WTC11 (cell line): ENCODE measurements around the gene REEP6. TPM values are rescaled to one million over a fixed set of nuclear protein-coding genes. Genes with fewer than 3 reads are reported as not detected.

Source experiments
- ATAC-seq: fragments of 200-7000 bp; cut with Tn5 transposase; 2 replicates; pipeline ENCODE4 v1.10.0; 2021; ENCODE audit warnings: mild to moderate bottlenecking, moderate library complexity
- CTCF ChIA-PET: fragments of 300-600 bp; sonication (Branson Sonifier 250); formaldehyde crosslinking; loops from one replicate; lab custom pipeline; 2021; ENCODE audit warnings: antibody characterized with exemption; lab: Charles Lee
- POLR2A ChIA-PET: fragments of 350-600 bp; sonication (Branson Sonifier 250); formaldehyde crosslinking; loops from one replicate; lab custom pipeline; 2021; ENCODE audit warnings: antibody characterized with exemption; lab: Charles Lee
- DNase-seq: peaks from one replicate; pipeline ENCODE4 v3.0.0; 2021; ENCODE audit warnings: low spot score
- H3K27ac Mint-ChIP-seq: 2 replicates; pipeline ENCODE4 v1.8.0; 2021; ENCODE audit warnings: mixed read lengths
- H3K27me3 Mint-ChIP-seq: 2 replicates; pipeline ENCODE4 v1.8.0; 2021; ENCODE audit warnings: low read depth, mild to moderate bottlenecking, moderate library complexity, mixed read lengths
- H3K36me3 Mint-ChIP-seq: 2 replicates; pipeline ENCODE4 v1.8.0; 2021; ENCODE audit warnings: mixed read lengths
- H3K4me1 Mint-ChIP-seq: 2 replicates; pipeline ENCODE4 v1.8.0; 2022; ENCODE audit warnings: mixed read lengths
- H3K4me3 Mint-ChIP-seq: 2 replicates; pipeline ENCODE4 v1.8.0; 2021; ENCODE audit warnings: mild to moderate bottlenecking, moderate library complexity, mixed read lengths
- H3K9me3 Mint-ChIP-seq: 2 replicates; pipeline ENCODE4 v1.8.0; 2021; ENCODE audit warnings: mixed read lengths
- ARID4B ChIP-seq: sonication (generic); formaldehyde crosslinking; IDR thresholded peaks from 2 replicates; pipeline ENCODE4 v1.8.0; 2023; ENCODE audit warnings: missing genetic modification reagents, mild to moderate bottlenecking, borderline replicate concordance
- CREM ChIP-seq: sonication (generic); formaldehyde crosslinking; IDR thresholded peaks from 2 replicates; pipeline ENCODE4 v1.8.1; 2022; ENCODE audit warnings: mild to moderate bottlenecking, missing genetic modification reagents, moderate library complexity
- E2F1 ChIP-seq: sonication (generic); formaldehyde crosslinking; IDR thresholded peaks from 2 replicates; pipeline ENCODE4 v1.8.0; 2022; ENCODE audit warnings: mild to moderate bottlenecking, missing genetic modification reagents
- E2F5 ChIP-seq: sonication (generic); formaldehyde crosslinking; IDR thresholded peaks from 2 replicates; pipeline ENCODE4 v1.8.1; 2022; ENCODE audit warnings: mild to moderate bottlenecking, moderate library complexity, missing genetic modification reagents
- HMGA2 ChIP-seq: fragments of 250-450 bp; sonication (Bioruptor Pico); IDR thresholded peaks from 2 replicates; pipeline ENCODE4 v1.4.0; 2021; ENCODE audit warnings: mild to moderate bottlenecking, moderate library complexity
- IRF1 ChIP-seq: sonication (generic); formaldehyde crosslinking; IDR thresholded peaks from 2 replicates; pipeline ENCODE4 v1.8.0; 2023; ENCODE audit warnings: missing genetic modification reagents
- JUN ChIP-seq: sonication (generic); formaldehyde crosslinking; IDR thresholded peaks from 2 replicates; pipeline ENCODE4 v1.8.0; 2023; ENCODE audit warnings: mild to moderate bottlenecking, missing genetic modification reagents
- MLX ChIP-seq: sonication (generic); formaldehyde crosslinking; IDR thresholded peaks from 2 replicates; pipeline ENCODE4 v1.8.1; 2023; ENCODE audit warnings: mild to moderate bottlenecking, missing genetic modification reagents, moderate library complexity
- MYBL2 ChIP-seq: sonication (generic); formaldehyde crosslinking; IDR thresholded peaks from 2 replicates; pipeline ENCODE4 v1.8.1; 2023; ENCODE audit warnings: mild to moderate bottlenecking, moderate library complexity, missing genetic modification reagents
- NFYB ChIP-seq: sonication (generic); formaldehyde crosslinking; conservative IDR thresholded peaks from 2 replicates; pipeline ENCODE4 v1.8.0; 2022; ENCODE audit warnings: low read depth, missing genetic modification reagents
- NR1H2 ChIP-seq: sonication (generic); formaldehyde crosslinking; IDR thresholded peaks from 2 replicates; pipeline ENCODE4 v1.9.0; 2021; ENCODE audit warnings: mild to moderate bottlenecking, moderate library complexity, missing genetic modification reagents
- NR2C2 ChIP-seq: sonication (generic); formaldehyde crosslinking; IDR thresholded peaks from 2 replicates; pipeline ENCODE4 v1.8.0; 2022; ENCODE audit warnings: mild to moderate bottlenecking, missing genetic modification reagents
- OVOL2 ChIP-seq: fragments of 250-450 bp; sonication (Bioruptor Pico); IDR thresholded peaks from 2 replicates; pipeline ENCODE4 v1.9.0; 2021; ENCODE audit warnings: mild to moderate bottlenecking, borderline replicate concordance
- RORB ChIP-seq: fragments of 250-450 bp; sonication (Bioruptor Pico); IDR thresholded peaks from 2 replicates; pipeline ENCODE4 v1.9.0; 2021; ENCODE audit warnings: mild to moderate bottlenecking
- SMAD3 ChIP-seq: sonication (generic); formaldehyde crosslinking; IDR thresholded peaks from 2 replicates; pipeline ENCODE4 v1.8.0; 2022; ENCODE audit warnings: missing genetic modification reagents, mild to moderate bottlenecking, borderline replicate concordance
- SP1 ChIP-seq: sonication (generic); formaldehyde crosslinking; conservative IDR thresholded peaks from 2 replicates; pipeline ENCODE4 v1.8.1; 2022; ENCODE audit warnings: missing genetic modification reagents
- STAT6 ChIP-seq: sonication (generic); formaldehyde crosslinking; conservative IDR thresholded peaks from 2 replicates; pipeline ENCODE4 v1.8.1; 2023; ENCODE audit warnings: mild to moderate bottlenecking, low read depth, missing genetic modification reagents, moderate library complexity
- ZBTB21 ChIP-seq: sonication (generic); formaldehyde crosslinking; IDR thresholded peaks from 2 replicates; pipeline ENCODE4 v1.8.1; 2023; ENCODE audit warnings: mild to moderate bottlenecking, missing genetic modification reagents, borderline replicate concordance
- ZNF138 ChIP-seq: sonication (generic); formaldehyde crosslinking; conservative IDR thresholded peaks from 2 replicates; pipeline ENCODE4 v1.8.1; 2022; ENCODE audit warnings: mild to moderate bottlenecking, moderate library complexity, missing genetic modification reagents
- ZNF532 ChIP-seq: fragments of 250-450 bp; sonication (Bioruptor Pico); IDR thresholded peaks from 2 replicates; pipeline ENCODE4 v1.9.0; 2021; ENCODE audit warnings: mild to moderate bottlenecking, borderline replicate concordance
- total RNA-seq: library from RNA; stranded (reverse); gene quantifications from 3 replicates; pipeline ENCODE4 v1.2.3, GENCODE V29; 2021

The REEP6 gene
- total RNA-seq, 1 experiment from 2014 or later: 17.0 TPM

GRCh38 chr19:1520203-1520780 is 29.3 kb downstream of the REEP6 start:
- POLR2A ChIA-PET: no interaction called here
- Mint-ChIP-seq H3K4me3 (no peak overlapping the region), H3K9me3 (peaks cover 14% of the 10 kb centered on the region), H3K4me1 (peaks cover 5% of the 10 kb centered on the region), H3K27ac (no peak overlapping the region), H3K27me3 (peaks cover 41% of the 10 kb centered on the region), H3K36me3 (no peaks in the 10 kb centered on the region)
- TF ChIP-seq SMAD3 (CRISPR knock-in tag): no peak
- TF ChIP-seq STAT6 (CRISPR knock-in tag): no peak
- TF ChIP-seq RORB (CRISPR knock-in tag): no peak
- no peak for TF ChIP-seq ZBTB21 (CRISPR knock-in tag)
- no peak for TF ChIP-seq JUN (CRISPR knock-in tag)
- no peak for TF ChIP-seq OVOL2 (CRISPR knock-in tag)
- no peak for TF ChIP-seq IRF1 (CRISPR knock-in tag)
- TF ChIP-seq ZNF532 (CRISPR knock-in tag): no peak
- TF ChIP-seq SP1 (CRISPR knock-in tag): no peak
- TF ChIP-seq NR2C2 (CRISPR knock-in tag): no peak
- no peak for TF ChIP-seq NR1H2 (CRISPR knock-in tag)
- no peak for TF ChIP-seq CREM (CRISPR knock-in tag)
- no peak for TF ChIP-seq E2F1
- TF ChIP-seq NFYB: no peak
- TF ChIP-seq MYBL2 (CRISPR knock-in tag): no peak
- TF ChIP-seq ZNF138 (CRISPR knock-in tag): no peak
- TF ChIP-seq E2F5 (CRISPR knock-in tag): no peak
- TF ChIP-seq MLX: no peak
- TF ChIP-seq ARID4B (CRISPR knock-in tag): no peak
- TF ChIP-seq HMGA2 (CRISPR knock-in tag): no peak
- DNase-seq (no peak), ATAC-seq (no peak)
- CTCF ChIA-PET: no interaction called here
